NT2/D1 (cell line): Measurements from ENCODE around the gene UBL7.

Source experiments
- SUZ12 ChIP-seq: IDR thresholded peaks from 2 replicates; pipeline ENCODE4 v1.6.1; 2011; ENCODE audit not compliant: insufficient read length, insufficient read depth; ENCODE audit errors: extremely low read depth
- YY1 ChIP-seq: IDR thresholded peaks from 2 replicates; pipeline ENCODE4 v1.6.1; 2011; ENCODE audit not compliant: insufficient read length, insufficient read depth
- ZNF274 ChIP-seq: IDR thresholded peaks from 2 replicates; pipeline ENCODE4 v1.6.1; 2011; ENCODE audit warnings: mild to moderate bottlenecking, low read depth, low read length

DNA sequence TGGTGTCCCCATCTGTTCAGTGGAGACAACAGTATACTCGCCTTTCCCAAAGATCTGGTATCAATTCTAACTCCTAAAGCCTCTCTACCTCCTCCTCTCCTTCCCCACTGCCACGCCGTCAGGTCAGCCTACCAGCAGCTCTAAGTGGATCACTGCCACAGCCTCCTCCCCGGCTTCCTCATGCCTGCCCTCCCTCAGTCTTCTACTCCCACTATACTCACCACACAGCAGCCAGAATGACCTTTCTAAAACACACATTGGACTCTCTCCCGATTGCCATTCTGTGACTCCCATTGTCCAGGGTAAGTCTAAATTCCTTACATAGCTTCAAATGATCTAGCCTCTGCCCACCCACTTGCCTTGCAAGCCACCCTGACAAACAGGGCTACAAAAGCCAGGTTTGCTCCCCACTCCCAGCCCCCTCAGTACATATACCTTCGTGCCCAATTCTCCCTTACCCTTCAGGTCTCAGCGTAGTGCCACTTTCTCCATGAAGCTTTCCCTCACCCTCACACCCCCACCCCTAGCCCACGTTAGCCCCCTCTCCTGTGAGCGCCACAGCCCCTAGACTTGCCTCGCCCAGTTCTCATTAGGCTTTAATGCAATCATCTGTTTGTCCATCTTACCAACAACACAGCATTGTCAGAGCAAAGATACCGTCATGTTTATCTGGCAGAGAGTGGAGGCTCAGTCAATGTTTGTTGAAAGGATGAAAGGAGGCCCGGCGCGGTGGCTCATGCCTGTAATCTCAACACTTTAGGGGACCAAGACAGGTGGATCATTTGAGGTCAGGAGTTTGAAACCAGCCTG lies 17.7 kb downstream of the UBL7 start:
- TF ChIP-seq YY1 (no peak), ZNF274 (no peak), SUZ12 (no peak)
